Islet of Langerhans (tissue), 1 donor: ENCODE measurements around the gene KLC3.

ENCODE experiments used
- FAIRE-seq: peaks from one replicate; lab custom pipeline; 2011; peaks lifted over from hg19 to GRCh38; lab: Jason Lieb, UNC

The KLC3 gene

GRCh38 chr19:45376045-45376724, 35.6 kb downstream of the KLC3 start:
- FAIRE-seq = no peak

GRCh38 chr19:45380107-45380506, 39.6 kb downstream of the KLC3 start:
- FAIRE-seq = no peak

- FAIRE-seq = no peak
These were observed 41.9 kb downstream of the KLC3 start for GRCh38 chr19:45382426-45382825.

- no peak for FAIRE-seq
These were observed 45.1 kb downstream of the KLC3 start for GRCh38 chr19:45385392-45386221.

GRCh38 chr19:45391346-45391745, 50.8 kb downstream of the KLC3 start:
- no peak for FAIRE-seq

- FAIRE-seq = no peak
These were observed 51.5 kb downstream of the KLC3 start for GRCh38 chr19:45391871-45392665.

- FAIRE-seq = no peak
These were observed 55.5 kb downstream of the KLC3 start for GRCh38 chr19:45395821-45396617.

- FAIRE-seq = no peak
These were observed 59.6 kb downstream of the KLC3 start for GRCh38 chr19:45400192-45400591.
